GM21390 (cell line): ENCODE data around the gene SYNPO2L.

Experiments used
- ATAC-seq: cut with Tn5 transposase; IDR thresholded peaks from one replicate; pipeline ENCODE4 v1.9.1; 2021; ENCODE audit not compliant: unreplicated experiment

Gene SYNPO2L

DNA sequence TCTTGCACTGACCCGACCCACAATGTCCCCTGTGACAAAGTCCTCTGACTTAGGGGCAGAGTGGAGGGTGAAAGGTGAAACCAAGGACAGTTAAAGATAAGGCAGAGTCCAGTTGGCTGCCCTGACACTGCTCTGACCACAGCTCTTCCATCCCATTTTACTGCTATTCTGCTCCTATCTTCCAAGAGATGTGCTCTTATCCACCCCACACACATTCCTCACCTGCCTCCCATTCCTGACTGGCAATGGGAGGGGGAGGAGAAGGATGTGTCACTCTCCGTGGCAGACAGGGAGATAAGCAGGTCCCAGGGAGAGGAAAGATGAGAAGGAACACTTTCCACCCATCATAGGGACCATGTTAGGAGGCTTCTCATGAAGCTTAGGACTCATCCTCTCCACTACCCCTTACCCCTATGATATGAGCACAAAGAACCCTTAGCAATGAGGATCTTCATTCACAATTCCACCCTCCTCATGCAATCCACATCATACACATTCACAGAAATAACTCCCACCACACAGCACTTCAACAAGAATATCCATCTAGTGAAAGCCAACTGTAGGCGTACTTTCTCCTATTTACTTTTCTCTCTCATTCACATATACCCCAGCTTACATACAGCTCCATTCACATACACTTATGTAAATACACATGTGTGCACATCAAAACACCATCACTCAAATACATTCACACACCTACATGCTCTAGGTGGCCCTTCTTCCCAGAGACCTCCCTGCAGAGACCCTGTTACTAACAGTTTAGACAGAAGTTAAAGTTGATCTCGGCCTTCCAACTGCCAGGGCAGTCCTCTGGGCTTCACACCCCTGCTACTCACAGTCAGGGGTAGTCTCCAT, 6.6 kb downstream of the SYNPO2L start:
- ATAC-seq, result no peak

DNA sequence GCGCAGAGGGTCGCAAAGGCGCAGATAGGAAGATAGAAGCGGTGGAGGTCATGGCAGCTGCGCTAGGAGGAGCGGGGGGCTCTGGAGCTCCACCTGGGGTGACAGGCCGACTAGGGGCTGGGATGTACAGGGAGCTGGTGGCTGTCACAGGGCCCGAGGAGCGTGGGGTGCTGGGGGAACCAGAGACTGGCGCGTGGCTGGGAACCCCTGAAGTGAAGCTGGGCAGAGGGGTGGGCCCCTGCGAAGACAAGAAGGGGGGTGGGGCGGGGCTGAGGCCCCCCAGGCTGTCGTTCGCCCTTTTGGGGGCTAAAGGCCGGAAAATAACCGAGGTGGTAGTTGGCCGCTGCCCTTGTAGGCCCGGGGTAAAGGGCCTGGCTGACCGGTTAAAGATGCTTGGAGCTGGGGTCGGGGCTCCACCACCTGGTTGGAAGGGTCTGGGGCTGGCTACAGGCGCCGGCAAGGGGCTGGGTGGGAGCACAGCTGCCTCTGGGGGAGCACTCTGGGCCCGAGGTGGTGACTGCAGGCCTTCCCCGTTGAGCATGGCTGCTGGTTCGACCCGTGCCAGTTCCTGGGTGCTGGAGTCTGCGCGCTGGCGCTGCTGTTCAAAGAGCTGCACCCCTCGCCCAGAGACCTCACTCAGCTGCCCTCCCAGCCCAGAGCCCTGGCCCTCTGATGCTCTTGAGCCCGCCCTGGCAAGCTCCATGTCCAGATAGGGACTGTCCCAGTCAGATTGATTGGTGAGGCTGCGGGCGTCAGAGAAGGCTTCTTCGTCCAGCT, 7.8 kb downstream of the SYNPO2L start:
- ATAC-seq, result no peak

DNA sequence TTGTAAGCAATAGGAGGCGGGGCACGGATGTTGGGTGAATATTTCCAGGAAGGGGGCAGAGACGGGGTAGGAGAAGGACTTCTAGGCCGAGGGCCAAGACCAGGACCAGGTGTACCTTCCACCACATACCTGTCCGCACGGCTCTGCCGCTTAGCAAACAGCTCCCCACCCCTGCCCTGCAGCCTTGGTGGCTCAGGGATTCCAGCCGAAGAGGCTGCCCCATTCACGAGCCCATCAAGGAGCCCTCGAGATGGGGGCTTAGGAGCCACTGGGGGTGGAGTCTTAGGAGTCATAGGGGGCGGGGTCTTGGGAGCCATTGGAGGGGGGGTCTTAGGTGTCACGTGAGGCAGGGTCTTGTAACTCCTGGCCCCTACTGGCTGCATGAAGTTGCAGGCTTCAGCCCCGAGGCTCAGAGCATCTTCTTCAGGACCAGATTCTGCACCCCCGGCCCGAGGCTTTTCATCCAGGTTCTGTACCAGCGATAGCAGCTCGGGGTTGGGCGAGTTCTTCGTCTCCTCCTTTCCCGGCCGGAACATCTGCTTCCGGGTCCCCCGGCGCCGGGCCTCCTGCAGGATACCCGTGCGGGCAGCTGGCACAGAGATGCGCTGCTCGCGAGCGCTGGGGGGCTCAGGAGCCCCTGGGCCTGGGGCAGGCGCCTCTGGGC, 8.5 kb downstream of the SYNPO2L start:
- no peak for ATAC-seq

DNA sequence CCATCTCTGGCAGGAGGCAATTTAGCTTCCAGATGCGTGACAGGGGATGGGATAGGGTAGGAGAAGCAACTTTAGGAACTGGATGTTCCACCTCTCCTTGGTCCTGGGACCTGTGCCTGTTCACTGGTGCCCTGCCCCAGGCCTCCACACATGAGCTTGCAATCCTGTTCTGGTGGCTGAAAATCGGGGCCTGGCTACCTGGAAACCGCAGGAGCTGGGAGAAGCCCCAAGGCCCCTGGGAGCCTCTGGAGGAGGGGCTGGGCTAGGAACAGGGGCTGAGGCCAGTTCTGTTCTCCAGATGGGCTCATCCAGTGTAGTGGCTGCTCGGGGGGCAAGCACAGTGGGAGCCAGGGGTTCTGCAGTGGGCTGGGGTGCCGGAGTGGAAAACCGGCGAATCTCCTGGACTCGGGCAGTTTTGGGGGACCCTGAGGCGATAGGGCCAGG, 9.2 kb downstream of the SYNPO2L start:
- no peak for ATAC-seq

DNA sequence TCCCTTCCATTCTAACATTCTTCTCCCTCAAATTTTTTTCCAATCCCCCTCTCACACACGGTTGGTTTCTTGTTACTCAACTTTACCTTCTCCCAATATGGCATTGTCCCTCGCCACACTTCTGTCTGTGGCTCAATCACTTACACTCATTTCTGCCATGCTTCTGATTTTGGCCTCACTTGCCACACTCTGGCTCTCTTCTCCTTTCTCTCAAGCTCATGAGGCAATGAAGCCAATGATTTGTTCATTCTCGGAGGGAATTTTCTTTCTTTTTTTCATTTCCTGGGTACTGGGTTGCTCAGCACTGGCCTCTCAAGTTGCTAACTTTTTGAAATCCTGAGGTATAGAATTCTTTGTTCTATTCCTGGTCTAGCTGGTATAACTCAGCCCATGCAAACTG, 10.6 kb downstream of the SYNPO2L start:
- ATAC-seq, result no peak

DNA sequence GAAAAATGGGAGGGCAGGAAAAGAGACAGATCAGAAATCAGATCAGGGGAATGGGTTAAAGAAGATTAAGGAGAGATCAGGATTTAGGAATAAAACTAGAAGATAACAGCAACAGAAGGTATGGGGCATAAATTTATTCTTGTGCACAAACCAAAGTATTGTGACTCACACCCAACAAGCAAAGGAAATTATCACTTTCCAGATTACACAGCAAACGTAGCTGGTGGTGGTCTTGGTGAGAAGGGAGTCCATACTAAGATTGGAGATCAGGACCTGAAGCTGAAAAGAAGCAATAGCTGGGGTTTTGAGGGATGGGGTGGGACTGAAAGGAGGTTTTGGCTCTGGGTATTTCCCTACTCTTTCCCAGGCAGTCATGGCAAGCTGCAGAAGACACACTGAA, 11.1 kb downstream of the SYNPO2L start:
- no peak for ATAC-seq

DNA sequence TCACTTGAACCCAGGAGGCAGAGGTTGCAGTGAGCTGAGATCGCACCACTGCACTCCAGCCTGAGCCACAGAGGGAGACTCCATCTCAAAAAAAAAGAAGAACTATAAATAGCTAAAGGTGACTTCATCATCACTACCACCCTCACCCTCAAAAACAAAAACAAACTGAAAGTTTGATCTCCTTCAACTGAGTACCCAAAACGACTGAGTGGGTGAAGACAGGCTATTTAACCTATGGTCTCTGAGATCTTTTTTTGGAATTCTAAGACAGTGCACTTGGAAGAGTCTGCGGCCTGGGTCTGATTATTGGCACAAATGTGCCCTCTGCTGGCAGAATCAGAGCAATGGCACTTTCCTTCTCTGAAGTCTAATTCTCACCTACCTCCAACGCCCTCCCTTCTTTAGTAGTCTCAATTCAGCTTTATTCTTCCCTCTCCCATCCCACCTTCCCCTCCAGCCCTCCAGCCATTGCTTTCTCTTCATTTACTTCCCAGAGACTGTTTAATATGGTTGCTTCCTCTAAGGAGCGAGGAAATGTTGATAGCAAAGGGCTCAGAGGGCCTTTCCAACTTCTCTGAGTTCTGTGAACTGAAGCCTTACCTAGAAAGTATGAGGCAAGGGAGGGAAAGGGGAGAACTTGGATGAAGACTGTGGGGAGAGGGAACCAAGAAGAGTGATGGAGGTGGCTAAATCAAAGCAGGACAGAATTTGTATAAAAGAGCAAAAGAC, 11.7 kb downstream of the SYNPO2L start:
- no peak for ATAC-seq

DNA sequence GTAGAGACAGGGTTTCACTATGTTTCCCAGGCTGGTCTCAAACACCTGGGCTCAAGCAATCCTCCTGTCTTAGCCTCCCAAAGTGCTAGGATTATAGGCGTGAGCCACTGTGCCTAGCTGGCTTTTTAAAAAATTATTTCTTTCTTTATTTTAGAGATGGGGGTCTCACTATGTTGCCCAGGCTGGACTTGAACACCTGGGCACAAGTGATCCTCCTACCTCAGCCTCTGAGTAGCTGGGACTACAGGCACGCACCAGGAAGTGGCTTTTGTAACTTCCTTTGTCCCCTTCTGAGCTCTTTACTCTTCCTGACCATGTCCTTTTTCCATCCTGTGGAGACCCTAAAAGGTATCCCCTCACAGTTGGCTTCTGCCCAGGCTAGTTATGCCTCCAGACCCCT, 12.5 kb downstream of the SYNPO2L start:
- no peak for ATAC-seq

DNA sequence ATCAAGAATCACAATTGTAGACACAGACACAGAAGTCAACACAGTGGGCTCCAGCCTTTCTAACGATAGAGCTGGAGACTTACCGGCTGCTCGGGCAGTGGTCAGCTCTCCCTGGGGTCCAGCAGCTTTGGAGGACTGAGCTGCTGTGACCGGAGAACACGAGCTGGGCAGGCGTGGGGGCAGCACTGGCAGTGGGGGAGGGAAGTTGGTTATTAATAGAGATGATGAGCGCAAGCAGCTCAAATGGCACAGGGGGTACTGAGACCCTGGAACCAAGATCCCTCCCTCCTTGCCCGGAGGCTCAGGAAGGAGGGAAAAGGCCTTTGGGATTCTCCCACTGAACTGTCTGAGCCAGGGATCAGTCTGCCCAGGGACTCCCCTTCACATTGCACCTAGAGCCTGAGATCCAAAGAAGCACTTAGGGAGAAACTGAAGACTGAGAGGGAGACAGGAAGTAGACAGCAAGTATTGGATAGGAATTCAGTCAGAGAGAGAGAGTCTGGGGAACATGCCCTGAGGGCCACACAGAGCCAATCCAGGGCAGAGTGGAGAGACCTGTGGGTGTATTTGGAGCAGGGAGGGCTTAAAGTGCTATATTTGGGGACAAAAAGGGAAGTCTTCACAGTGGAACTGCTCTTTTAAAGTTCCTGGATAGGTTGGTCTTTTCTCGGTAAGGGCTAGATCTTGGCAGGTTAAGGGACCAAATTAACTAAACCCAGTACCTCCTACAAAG, 14.3 kb downstream of the SYNPO2L start, which contains the start of gene MYOZ1:
MYOZ1 (minus strand) TSS at position 147 of the 733 bp plus-strand sequence. CDS start 1,457 bp downstream, outside the sequence.
- ATAC-seq, result no peak

DNA sequence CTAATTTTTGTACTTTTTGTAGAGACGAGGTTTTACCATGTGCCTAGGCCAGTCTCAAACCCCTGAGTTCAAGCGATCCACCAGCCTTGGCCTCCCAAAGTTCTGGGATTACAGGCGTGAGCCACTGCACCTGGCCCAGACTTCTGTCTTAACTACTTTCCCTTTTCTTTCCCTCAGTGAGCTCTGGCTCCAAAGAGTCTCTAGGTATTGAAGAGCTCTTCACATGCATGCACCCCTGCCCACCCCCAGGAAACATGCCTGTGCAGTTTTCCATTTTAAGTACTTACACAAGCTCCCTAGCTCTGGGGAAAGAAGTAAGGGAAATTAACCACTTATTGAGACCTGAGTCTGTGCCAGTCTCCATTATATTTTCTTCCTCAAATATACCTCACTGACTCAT, 16.5 kb downstream of the SYNPO2L start:
- ATAC-seq, result no peak

DNA sequence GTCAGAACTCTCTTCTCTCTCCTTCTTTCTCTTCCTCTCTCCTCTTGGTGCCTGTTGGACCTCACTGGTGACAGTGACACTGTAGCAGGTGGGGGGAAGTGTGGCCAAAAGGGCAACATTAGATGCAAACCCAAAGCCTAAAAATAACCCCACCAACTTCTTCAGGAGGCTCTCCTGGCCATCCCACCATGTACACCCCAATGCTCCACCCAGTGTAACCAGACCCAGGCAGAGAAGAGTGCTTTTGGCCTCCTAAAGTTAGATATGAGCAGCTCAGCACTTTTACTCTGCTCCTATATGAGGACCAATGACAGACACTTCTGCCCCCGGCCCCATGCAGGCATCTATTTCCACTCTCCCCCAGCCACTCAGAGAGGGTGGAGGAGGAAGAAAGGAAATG, 20.0 kb downstream of the SYNPO2L start:
- ATAC-seq, result no peak

DNA sequence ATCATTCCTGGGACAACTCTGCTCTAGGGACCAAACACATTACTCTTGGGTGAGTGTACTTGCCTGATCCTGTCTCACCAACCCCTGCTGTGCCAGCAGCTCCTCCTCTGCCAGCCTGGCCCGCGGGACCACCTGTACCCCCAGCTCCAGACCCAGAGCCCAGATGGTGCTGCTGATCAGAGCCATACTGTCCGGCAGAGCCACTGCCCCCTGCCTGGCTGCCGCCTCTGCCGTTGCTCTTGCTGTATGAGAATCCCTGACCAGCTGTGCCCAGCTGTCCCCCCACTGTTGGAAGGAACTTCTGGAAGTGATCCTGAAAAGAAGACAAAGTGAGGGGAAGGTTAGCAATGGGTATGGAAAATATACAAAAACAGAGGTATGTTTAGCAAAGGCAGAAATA, 21.4 kb downstream of the SYNPO2L start:
- no peak for ATAC-seq

DNA sequence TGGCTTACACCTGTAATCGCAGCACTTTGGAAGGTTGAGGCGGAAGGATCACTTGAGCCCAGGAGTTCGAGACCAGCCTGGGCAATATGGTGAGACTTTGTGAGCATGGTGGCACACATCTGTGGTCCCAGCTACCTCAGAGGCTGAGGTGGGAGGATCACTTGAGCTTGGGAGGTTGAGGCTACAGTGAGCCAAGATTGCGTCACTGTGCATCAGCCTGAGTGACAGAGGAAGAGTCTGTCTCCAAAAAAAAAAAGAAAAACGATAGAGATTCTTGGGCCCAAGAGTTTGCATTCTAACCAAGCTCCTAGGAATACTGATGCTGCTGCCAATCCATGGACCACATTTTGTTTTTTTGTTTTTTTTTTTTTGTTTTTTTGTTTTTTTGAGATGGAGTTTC, 26.7 kb downstream of the SYNPO2L start:
- no peak for ATAC-seq

DNA sequence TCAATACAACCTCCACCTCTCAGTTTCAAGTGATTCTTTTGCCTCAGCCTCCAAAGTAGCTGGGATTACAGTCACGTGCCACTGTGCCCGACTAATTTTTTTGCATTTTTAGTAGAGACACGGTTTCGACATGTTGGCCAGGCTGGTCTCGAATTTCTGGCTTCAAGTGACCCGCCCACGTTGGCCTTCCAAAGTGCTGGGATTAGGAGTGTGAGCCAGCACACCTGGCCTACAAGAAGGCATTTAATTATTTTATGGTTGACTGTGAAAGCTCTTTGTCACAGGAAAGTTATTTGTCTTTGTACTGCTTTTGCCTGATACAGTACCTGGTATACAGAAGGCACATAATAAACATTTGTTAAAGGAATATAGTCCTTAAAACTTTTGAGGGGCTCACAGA, 27.4 kb downstream of the SYNPO2L start:
- ATAC-seq, result no peak

DNA sequence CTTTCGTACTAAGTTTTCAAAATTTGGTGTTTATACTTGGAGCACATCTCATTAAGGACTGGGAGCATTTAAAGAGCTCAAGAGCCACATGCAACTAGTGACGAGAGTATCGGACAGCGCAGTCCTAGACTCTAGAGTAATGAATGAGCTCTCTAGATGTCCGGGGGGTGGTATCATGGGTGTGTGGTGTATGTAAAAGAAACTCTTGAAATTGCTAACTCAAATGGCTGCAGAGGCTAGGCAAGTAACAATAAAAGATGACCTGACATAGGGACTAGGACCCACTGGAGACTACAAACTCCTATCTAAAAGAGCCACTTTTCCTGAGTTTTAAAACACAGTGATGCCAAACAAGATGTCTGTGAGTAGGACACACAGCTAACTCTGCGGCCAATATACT, 28.5 kb downstream of the SYNPO2L start:
- no peak for ATAC-seq

DNA sequence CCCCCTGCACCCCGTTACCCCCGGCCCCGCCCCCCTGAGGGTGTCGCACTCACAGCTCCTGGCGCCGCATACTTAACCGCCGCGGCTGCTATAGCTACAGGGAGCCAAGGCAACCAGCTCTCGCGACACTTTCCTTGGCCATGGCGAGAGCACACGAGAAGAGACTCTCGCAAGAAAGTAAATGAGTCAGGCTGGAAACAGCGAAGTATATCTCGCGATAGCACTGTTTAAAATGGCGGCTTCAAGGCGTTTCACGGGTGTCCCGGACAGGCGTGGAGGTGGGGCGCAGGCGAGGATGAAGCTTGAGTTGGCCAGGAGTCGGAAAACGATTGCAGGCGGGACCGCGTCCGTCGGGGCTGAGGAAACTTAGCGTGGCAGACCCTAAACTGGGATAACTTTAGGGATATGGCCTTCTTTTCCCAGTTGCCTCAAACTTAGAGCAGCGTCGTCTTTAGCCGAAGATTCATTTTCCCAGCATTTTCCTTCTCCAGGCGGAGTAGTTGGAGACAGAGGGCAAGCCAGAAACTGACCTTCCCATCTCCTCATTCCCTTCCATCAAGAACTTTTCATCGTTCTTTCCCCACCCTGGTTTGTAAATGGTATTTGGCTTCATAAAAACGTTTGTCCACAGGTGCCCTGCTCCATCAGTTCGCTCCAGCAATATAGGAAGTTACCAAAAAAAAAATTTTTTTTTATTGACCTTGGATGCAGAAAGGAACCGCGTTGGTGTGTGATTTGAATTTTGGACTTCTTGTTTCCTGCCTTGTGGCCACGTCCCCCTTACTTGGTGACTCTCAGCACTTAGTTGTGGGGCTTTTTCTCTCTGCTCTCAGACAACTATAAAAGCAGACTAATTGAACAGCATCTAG, 29.7 kb downstream of the SYNPO2L start:
- peak; percentile 95 for ATAC-seq

DNA sequence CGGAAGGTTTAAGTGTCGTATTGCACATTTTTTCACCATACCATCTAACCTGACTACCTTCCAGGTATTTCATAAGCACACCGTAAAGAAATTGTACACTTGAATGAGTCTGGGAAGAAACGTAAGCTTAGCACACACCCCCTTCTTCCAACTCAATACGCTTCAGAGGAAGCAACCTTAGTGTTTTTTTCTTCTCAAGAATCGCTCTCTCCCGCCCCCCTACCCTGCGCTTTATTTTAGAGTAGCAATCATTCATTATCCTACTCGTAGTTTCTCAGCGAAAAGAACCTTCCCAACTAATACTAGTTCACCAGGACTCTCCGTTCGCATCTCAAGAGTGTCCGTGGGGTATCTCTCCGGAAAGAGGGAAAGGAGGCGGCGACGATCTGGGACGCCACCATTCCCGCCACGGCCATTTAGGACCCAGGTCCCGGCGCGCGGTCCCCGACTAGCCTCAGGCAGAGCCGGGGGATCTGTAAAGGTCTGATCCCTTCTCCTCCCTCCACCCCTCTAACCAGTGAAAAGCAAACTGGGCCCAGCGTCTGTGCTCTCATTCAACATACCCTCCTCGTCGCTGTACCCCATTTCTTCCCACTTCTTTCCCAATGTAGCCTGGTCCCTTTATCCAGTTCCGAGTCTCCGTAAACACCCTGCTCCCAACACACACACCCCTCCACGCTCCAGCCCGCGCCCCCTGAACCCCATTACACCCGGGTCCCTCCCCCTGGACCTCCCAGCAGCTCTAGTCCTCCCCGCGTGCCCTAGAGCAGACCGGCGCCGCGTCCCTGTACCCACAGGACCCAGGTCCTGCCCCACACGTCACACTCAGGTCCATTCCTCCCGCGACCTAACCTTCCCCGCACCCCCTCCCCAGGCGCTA, 30.6 kb downstream of the SYNPO2L start:
- peak; percentile 49 for ATAC-seq

DNA sequence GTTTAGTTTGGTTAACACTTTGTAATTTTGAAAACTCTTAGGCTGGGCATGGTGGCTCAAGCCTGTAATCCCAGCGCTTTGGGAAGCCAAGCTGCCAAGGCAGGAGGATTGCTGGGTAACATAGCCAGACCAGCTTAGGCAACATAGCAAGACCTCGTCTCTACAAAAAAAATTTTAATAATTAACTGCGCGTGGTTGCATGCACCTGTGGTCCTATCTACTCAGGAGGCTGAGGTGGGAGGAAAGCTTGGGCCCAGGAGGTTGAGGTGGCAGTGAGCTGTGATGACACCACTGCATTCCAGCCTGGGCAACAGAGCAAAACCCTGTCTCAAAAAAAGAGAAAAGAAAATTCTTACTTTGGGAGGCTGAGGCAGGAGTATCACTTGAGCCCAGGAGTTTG, 32.8 kb downstream of the SYNPO2L start:
- no peak for ATAC-seq
